ENCODE measurements around the gene SYVN1.

GRCh38 chr11:65114538-65115171 lies 19.7 kb downstream of the SYVN1 start:
- TF ChIP-seq CTCF (conservative IDR thresholded peaks at IDR 0.05; ENCODE audit: low read length) (no peak), EZH2phosphoT487 (IDR thresholded peaks at IDR 0.05; ENCODE audit: borderline replicate concordance) (no peak)

Data from Loucy (cell line).